B cell (primary cell): ENCODE results near the gene CLGN. TPM values are rescaled to one million over a fixed set of nuclear protein-coding genes. Genes with fewer than 3 reads are reported as not detected.

Experiments
- ATAC-seq: fragments of 200-7000 bp; cut with Tn5 transposase; one replicate; pipeline ENCODE4 v1.10.0; 2021; ENCODE audit warnings: low read depth, mild to moderate bottlenecking, moderate number of reproducible peaks, moderate library complexity
- CTCF ChIA-PET: fragments of 350-600 bp; sonication (Branson Sonifier 250); formaldehyde crosslinking; loops from one replicate; lab custom pipeline; 2021; ENCODE audit warnings: antibody characterized with exemption, inconsistent platforms; lab: Charles Lee
- POLR2A ChIA-PET: fragments of 350-600 bp; sonication (Branson Sonifier 250); formaldehyde crosslinking; loops from one replicate; lab custom pipeline; 2021; ENCODE audit warnings: antibody characterized with exemption; lab: Charles Lee
- DNase-seq: peaks from one replicate; pipeline ENCODE4 v3.0.0; 2013
- H2AFZ ChIP-seq: 2 replicates; pipeline ENCODE4 v1.6.1; 2012; ENCODE audit warnings: mild to moderate bottlenecking, low read depth, low read length; ENCODE audit not compliant: insufficient read depth, poor library complexity, severe bottlenecking
- H3K27ac ChIP-seq, 2 donors: 1 replicate in 1 of 2; 2 replicates in 1 of 2; pipeline ENCODE4 v1.5.1; 2012 to 2013; ENCODE audit warnings: low read length in 2 of 2, mild to moderate bottlenecking in 2 of 2, moderate library complexity in 1 of 2
- H3K27me3 ChIP-seq, 4 experiments: fragments of 200-600 bp in 1 of 4; sonication (generic) in 1 of 4; replicated peaks in 1 of 4; 1 replicate in 2 of 4; 2 replicates in 2 of 4; pipeline versions ENCODE4 v1.6.1 to v1.7.0; 2013 to 2016; ENCODE audit warnings: low read length in 3 of 4, mild to moderate bottlenecking in 2 of 4, mixed read lengths in 1 of 4, moderate library complexity in 1 of 4; ENCODE audit not compliant: insufficient read depth in 4 of 4, control insufficient read depth in 3 of 4; ENCODE audit errors: control extremely low read depth in 1 of 4
- H3K36me3 ChIP-seq, 2 experiments: replicated peaks in 1 of 2; 1 replicate in 1 of 2; 2 replicates in 1 of 2; pipeline versions ENCODE4 v1.6.1 to v1.7.1; 2013; ENCODE audit warnings: low read length in 1 of 2; ENCODE audit not compliant: insufficient read depth in 2 of 2, control insufficient read depth in 1 of 2; ENCODE audit errors: control extremely low read depth in 1 of 2, extremely low read depth in 1 of 2
- H3K4me1 ChIP-seq, 2 donors: fragments of 200-600 bp in 1 of 2; sonication (generic) in 1 of 2; 1 replicate in 1 of 2; 2 replicates in 1 of 2; pipeline versions ENCODE4 v1.5.1 to v1.6.1; 2013 to 2017; ENCODE audit warnings: low read length in 2 of 2; ENCODE audit not compliant: control insufficient read depth in 2 of 2, insufficient read depth in 2 of 2
- H3K4me2 ChIP-seq: replicated peaks from 2 replicates; pipeline ENCODE3; 2012; ENCODE audit warnings: mild to moderate bottlenecking, low read depth, low read length; ENCODE audit not compliant: poor library complexity, severe bottlenecking
- H3K4me3 ChIP-seq, 5 experiments: fragments of 200-600 bp in 1 of 5; sonication (generic) in 1 of 5; 1 replicate in 3 of 5; 2 replicates in 2 of 5; pipeline versions ENCODE4 v1.5.1 to v1.7.0; 2011 to 2016; ENCODE audit warnings: low read length in 4 of 5, mild to moderate bottlenecking in 4 of 5, low read depth in 2 of 5, control low read depth in 1 of 5, moderate library complexity in 1 of 5; ENCODE audit not compliant: insufficient read depth in 1 of 5; ENCODE audit errors: control extremely low read depth in 1 of 5, extremely low read depth in 1 of 5
- H3K79me2 ChIP-seq: fragments of 200-600 bp; sonication (generic); one replicate; pipeline ENCODE4 v1.6.0; 2016; ENCODE audit warnings: low read length; ENCODE audit not compliant: control insufficient read depth, insufficient read depth
- H3K9ac ChIP-seq: fragments of 200-600 bp; sonication (generic); 2 replicates; pipeline ENCODE4 v1.6.1; 2017; ENCODE audit warnings: mild to moderate bottlenecking, low read length, moderate library complexity
- H3K9me3 ChIP-seq, 3 donors: one replicate each; pipeline versions ENCODE4 v1.6.1 to v1.7.1; 2013; ENCODE audit warnings: low read length in 2 of 3; ENCODE audit not compliant: control insufficient read depth in 2 of 3, insufficient read depth in 1 of 3; ENCODE audit errors: control extremely low read depth in 1 of 3
- H4K20me1 ChIP-seq: 2 replicates; pipeline ENCODE4 v1.6.0; 2012; ENCODE audit warnings: mild to moderate bottlenecking, low read length; ENCODE audit not compliant: insufficient read depth, control insufficient read depth, poor library complexity, severe bottlenecking
- H3K27ac Mint-ChIP-seq: one replicate; pipeline ENCODE4 v1.8.0; 2021; ENCODE audit warnings: mixed read lengths
- H3K27me3 Mint-ChIP-seq: one replicate; pipeline ENCODE4 v1.8.0; 2021; ENCODE audit warnings: mixed read lengths
- H3K4me1 Mint-ChIP-seq: one replicate; pipeline ENCODE4 v1.8.0; 2021; ENCODE audit warnings: mixed read lengths
- H3K4me3 Mint-ChIP-seq: one replicate; pipeline ENCODE4 v1.8.0; 2021; ENCODE audit warnings: mixed read lengths
- H3K9me3 Mint-ChIP-seq: one replicate; pipeline ENCODE4 v1.8.0; 2022; ENCODE audit warnings: mixed read lengths; ENCODE audit not compliant: insufficient read depth
- CTCF ChIP-seq: fragments of 200-600 bp; IDR thresholded peaks from one replicate; pipeline ENCODE4 v1.8.0; 2022; ENCODE audit warnings: antibody characterized with exemption, mild to moderate bottlenecking
- EZH2 ChIP-seq: IDR thresholded peaks from 2 replicates; pipeline ENCODE4 v1.6.1; 2012; ENCODE audit warnings: borderline replicate concordance, low read depth, mild to moderate bottlenecking, moderate library complexity, low read length; ENCODE audit not compliant: insufficient read depth, poor library complexity, severe bottlenecking
- WGBS: methylation state at CpG from one replicate; pipeline ENCODE4 v1.1.5; 2013; ENCODE audit warnings: missing lambda C conversion rate; ENCODE audit not compliant: insufficient coverage; 5-methylcytosine and 5-hydroxymethylcytosine counted together
- intact Hi-C: fragments of 100-400 bp; cut with micrococcal nuclease; formaldehyde crosslinking; loops from one replicate; pipeline ENCODE4 v1.10.0; 2022
- polyA plus RNA-seq: library from polyadenylated mRNA; depleted of rRNA; stranded (reverse); fragments of >200 nt; gene quantifications from 2 replicates; pipeline ENCODE4 v1.2.3, GENCODE V29; 2012
- total RNA-seq, 2 donors: library from RNA; stranded (reverse); fragments of 120-200 nt in 1 of 2; gene quantifications; 1 replicate in 1 of 2; 2 replicates in 1 of 2; pipeline versions ENCODE4 v1.2.3 to v1.2.4, GENCODE V29; 2013 to 2022

The CLGN gene
- total and polyA plus RNA-seq, 2 donors (not counting 1 experiment from before 2014, with no cell fraction given): not detected

GRCh38 chr4:140349816-140350215 is 77.6 kb downstream of the CLGN start:
- peaks cover 0 to 4% (median 1%) of the 10 kb centered on the region in 4 experiments for H3K27me3 ChIP-seq
- H3K4me3 Mint-ChIP-seq: no peak overlapping the region
- DNase-seq (no peak), ATAC-seq (no peak)
- no peaks in the 10 kb centered on the region for H3K36me3 ChIP-seq
- ChIA-PET CTCF (interaction anchor here (1.4 to 2.1 kb wide), 2 partner anchors 10 to 14 kb away, joined by 3 to 11 read pairs; no protein-coding TSS in a partner anchor), POLR2A (no interaction called here)
- intact Hi-C loops: no loop called here
- H3K4me2 ChIP-seq: no peak overlapping the region
- no peak overlapping the region for H3K4me3 ChIP-seq
- no peaks in the 10 kb centered on the region for H3K9me3 ChIP-seq
- no peak overlapping the region for H3K27ac Mint-ChIP-seq
- H3K4me1 ChIP-seq: no peaks in the 10 kb centered on the region
- no peaks in the 10 kb centered on the region for H3K4me1 Mint-ChIP-seq
- H3K9me3 Mint-ChIP-seq: no peaks in the 10 kb centered on the region
- H3K27me3 Mint-ChIP-seq: peaks cover 16% of the 10 kb centered on the region
- 95% methylated on average over 2 of the region's 2 CpGs for WGBS
- no peaks in the 10 kb centered on the region for H3K79me2 ChIP-seq
- H4K20me1 ChIP-seq: no peaks in the 10 kb centered on the region
- H3K27ac ChIP-seq: no peak overlapping the region
- TF ChIP-seq CTCF (no peak), EZH2 (no peak)
- no peak overlapping the region for H3K9ac ChIP-seq
- H2AFZ ChIP-seq: no peak overlapping the region

- POLR2A ChIA-PET: no interaction called here
- no peak overlapping the region for H2AFZ ChIP-seq
- Mint-ChIP-seq H3K4me3 (no peak overlapping the region), H3K9me3 (no peaks in the 10 kb centered on the region), H3K27me3 (peaks cover 29% of the 10 kb centered on the region), H3K27ac (no peak overlapping the region), H3K4me1 (peaks cover 4% of the 10 kb centered on the region)
- H3K27ac ChIP-seq: no peak overlapping the region
- H3K9ac ChIP-seq: no peak overlapping the region
- H3K4me3 ChIP-seq: no peak overlapping the region
- intact Hi-C loops: no loop called here
- H3K36me3 ChIP-seq: no peaks in the 10 kb centered on the region
- no peak for ATAC-seq
- no peaks in the 10 kb centered on the region for H3K79me2 ChIP-seq
- CTCF ChIA-PET: interaction anchor here (0.9 kb wide), 1 partner anchor 14 kb away, joined by 4 read pairs; no protein-coding TSS in a partner anchor
- no peaks in the 10 kb centered on the region for H4K20me1 ChIP-seq
- WGBS: 100% methylated on average over 4 of the region's 9 CpGs
- no peak for DNase-seq
- peaks cover 2 to 5% of the 10 kb centered on the region in 2 donors for H3K4me1 ChIP-seq
- H3K9me3 ChIP-seq: no peaks in the 10 kb centered on the region
- no peak for TF ChIP-seq EZH2
- no peak for TF ChIP-seq CTCF
- H3K4me2 ChIP-seq: no peak overlapping the region
- H3K27me3 ChIP-seq: peaks cover 0 to 13% (median 6%) of the 10 kb centered on the region in 4 experiments
These were observed 81.3 kb downstream of the CLGN start for GRCh38 chr4:140346136-140346535.
